Type B pancreatic cell (in vitro differentiated cells): ENCODE results near the gene TRPM3. TPM values are rescaled to one million over a fixed set of nuclear protein-coding genes. Genes with fewer than 3 reads are reported as not detected.

Experiments
- DNase-seq: peaks from one replicate; pipeline ENCODE4 v3.0.0; 2021; ENCODE audit warnings: mixed read lengths; ENCODE audit not compliant: unreplicated experiment; ENCODE audit errors: extremely low spot score
- H3K27ac Mint-ChIP-seq: 2 replicates; pipeline ENCODE4 v1.8.0; 2021; ENCODE audit warnings: mild to moderate bottlenecking, mixed read lengths
- H3K27me3 Mint-ChIP-seq: 2 replicates; pipeline ENCODE4 v1.8.0; 2021; ENCODE audit warnings: mixed read lengths
- H3K36me3 Mint-ChIP-seq: 2 replicates; pipeline ENCODE4 v1.8.0; 2021; ENCODE audit warnings: mixed read lengths
- H3K4me1 Mint-ChIP-seq: one replicate; pipeline ENCODE4 v1.8.0; 2021; ENCODE audit warnings: mixed read lengths; ENCODE audit not compliant: unreplicated experiment
- H3K4me3 Mint-ChIP-seq: 2 replicates; pipeline ENCODE4 v1.8.0; 2021; ENCODE audit warnings: mild to moderate bottlenecking, mixed read lengths
- H3K9me3 Mint-ChIP-seq: 2 replicates; pipeline ENCODE4 v1.8.0; 2021; ENCODE audit warnings: mixed read lengths
- total RNA-seq: library from RNA; stranded (reverse); gene quantifications from 2 replicates; pipeline ENCODE4 v1.2.1, GENCODE V29; 2021; ENCODE audit warnings: low replicate concordance
- TF ChIP-seq, protein P1 (sequence below): fragments of 200-600 bp; sonication (generic); conservative IDR thresholded peaks from 2 replicates; pipeline ENCODE4 v1.5.0; 2021; ENCODE audit warnings: antibody characterized with exemption, mild to moderate bottlenecking

Gene TRPM3
- total RNA-seq, 1 donor from 2014 or later, result 17.0 TPM

DNA sequence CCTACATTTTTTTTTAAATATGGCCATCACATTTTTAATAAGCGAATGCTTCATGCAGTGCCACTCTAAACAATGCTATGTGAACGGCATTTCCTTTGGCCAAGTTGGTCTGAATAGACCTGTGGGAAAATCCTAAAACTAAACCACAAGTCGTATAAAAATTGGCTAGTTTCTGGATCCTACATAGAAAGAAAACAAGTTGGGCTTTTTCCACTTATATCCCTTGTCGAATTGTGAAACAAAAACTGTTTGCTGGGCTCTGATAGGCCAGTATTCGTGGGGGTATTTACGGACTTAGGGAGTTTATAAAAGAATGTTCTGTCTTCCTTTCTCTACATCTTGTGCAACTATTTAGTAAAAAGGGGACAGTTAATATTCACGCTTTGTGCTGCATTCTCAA, 553.9 kb downstream of the TRPM3 start:
- H3K4me3 Mint-ChIP-seq, result no peak overlapping the region
- no peaks in the 10 kb centered on the region for H3K9me3 Mint-ChIP-seq
- DNase-seq, result no peak
- H3K27ac Mint-ChIP-seq, result no peak overlapping the region
- H3K27me3 Mint-ChIP-seq, result no peaks in the 10 kb centered on the region
- TF ChIP-seq, protein P1, sequence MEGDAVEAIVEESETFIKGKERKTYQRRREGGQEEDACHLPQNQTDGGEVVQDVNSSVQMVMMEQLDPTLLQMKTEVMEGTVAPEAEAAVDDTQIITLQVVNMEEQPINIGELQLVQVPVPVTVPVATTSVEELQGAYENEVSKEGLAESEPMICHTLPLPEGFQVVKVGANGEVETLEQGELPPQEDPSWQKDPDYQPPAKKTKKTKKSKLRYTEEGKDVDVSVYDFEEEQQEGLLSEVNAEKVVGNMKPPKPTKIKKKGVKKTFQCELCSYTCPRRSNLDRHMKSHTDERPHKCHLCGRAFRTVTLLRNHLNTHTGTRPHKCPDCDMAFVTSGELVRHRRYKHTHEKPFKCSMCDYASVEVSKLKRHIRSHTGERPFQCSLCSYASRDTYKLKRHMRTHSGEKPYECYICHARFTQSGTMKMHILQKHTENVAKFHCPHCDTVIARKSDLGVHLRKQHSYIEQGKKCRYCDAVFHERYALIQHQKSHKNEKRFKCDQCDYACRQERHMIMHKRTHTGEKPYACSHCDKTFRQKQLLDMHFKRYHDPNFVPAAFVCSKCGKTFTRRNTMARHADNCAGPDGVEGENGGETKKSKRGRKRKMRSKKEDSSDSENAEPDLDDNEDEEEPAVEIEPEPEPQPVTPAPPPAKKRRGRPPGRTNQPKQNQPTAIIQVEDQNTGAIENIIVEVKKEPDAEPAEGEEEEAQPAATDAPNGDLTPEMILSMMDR, result no peak
- no peaks in the 10 kb centered on the region for H3K36me3 Mint-ChIP-seq
- H3K4me1 Mint-ChIP-seq, result peaks cover 23% of the 10 kb centered on the region

DNA sequence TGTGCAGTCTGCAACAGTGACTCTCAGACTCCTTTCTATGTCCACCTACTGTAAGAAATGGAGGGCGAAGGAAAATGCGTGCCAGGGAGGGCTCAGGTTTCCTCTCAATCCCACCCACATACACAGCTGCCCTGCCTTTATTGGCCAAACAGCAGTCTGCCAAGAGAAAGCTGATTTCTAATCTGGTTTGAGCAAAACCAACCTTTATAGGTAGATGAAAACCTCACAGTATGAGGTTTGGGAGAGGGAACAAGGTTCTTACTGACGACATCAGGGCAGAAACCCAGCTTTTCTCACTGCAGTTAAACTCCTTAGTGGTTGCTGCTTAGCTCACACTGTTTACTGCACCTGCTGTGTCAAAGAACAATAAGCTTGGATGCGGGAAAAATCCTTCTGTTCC, 554.7 kb downstream of the TRPM3 start:
- no peak for DNase-seq
- H3K27ac Mint-ChIP-seq, result no peak overlapping the region
- H3K36me3 Mint-ChIP-seq, result no peaks in the 10 kb centered on the region

DNA sequence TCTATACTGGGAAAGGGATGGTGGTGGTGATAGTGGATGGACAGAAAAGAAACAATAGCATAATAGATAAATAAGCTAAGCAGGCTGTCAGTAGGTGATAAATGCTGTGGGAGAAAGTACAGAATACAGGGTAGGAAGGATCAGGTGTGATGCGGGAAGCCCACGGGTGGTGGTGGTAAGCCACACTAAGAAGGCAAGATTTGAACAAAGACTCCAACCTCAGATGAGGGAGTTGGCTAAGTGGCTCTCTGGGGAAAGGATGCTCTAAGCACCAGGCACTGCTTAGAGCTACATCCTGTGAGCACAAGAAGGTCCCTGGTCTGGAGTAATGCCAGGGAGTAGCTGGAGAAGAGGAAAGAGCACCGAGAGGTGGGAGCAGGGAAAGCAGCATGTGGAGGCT, 555.4 kb downstream of the TRPM3 start:
- no peaks in the 10 kb centered on the region for H3K9me3 Mint-ChIP-seq
- DNase-seq, result no peak
- TF ChIP-seq, protein P1, result no peak
- no peak overlapping the region for H3K27ac Mint-ChIP-seq
- no peaks in the 10 kb centered on the region for H3K36me3 Mint-ChIP-seq
- H3K4me1 Mint-ChIP-seq, result peaks cover 23% of the 10 kb centered on the region
- H3K4me3 Mint-ChIP-seq, result no peak overlapping the region
- no peaks in the 10 kb centered on the region for H3K27me3 Mint-ChIP-seq

More for the DNA sequence above, 554.7 kb downstream of the TRPM3 start:
- no peak overlapping the region for H3K4me3 Mint-ChIP-seq
- peaks cover 23% of the 10 kb centered on the region for H3K4me1 Mint-ChIP-seq
- H3K27me3 Mint-ChIP-seq, result no peaks in the 10 kb centered on the region
- TF ChIP-seq, protein P1, result no peak
- no peaks in the 10 kb centered on the region for H3K9me3 Mint-ChIP-seq

DNA sequence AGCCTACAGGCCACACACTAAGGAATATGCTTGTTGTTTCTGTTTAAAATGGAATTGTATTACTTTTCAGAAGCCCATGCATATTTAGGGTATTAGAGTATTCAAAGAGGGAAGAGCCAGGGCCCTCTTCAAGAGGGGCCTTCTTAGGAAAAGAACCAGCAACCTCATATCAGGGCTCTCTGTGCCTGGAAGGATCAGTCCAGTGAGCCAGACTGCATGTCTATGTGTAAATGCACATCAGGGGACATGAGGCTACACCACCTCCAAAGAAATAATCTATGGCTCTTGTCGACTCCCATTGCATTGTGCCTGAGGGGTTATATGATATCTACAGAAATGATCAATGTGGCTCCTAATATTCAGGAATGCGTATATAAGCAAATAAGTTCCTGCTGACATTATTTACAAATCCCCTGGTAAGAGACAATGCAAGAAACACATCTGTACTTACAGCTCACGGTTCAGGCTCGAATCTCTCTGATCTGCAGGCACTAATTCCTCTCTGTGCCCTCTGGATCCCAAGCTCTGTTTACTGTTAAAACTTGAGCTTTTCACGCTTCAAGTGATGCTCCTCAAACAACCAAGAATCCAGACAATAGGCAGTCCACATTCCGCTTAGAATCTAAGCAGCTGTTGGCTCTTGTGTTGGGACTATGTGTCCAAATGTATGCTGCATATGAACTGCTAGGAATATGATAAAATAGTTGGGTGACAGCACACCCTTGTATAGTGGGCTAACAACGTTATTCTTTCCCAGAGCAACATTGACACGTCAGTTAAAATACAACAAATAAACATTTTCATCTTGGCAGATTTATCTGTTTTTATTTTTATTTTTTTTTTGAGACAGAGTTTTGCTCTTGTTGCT, 556.7 kb downstream of the TRPM3 start:
- Mint-ChIP-seq H3K4me1 (peaks cover 23% of the 10 kb centered on the region), H3K27me3 (no peaks in the 10 kb centered on the region), H3K9me3 (no peaks in the 10 kb centered on the region), H3K27ac (no peak overlapping the region), H3K4me3 (no peak overlapping the region), H3K36me3 (no peaks in the 10 kb centered on the region)
- TF ChIP-seq, protein P1, result no peak
- DNase-seq, result no peak

DNA sequence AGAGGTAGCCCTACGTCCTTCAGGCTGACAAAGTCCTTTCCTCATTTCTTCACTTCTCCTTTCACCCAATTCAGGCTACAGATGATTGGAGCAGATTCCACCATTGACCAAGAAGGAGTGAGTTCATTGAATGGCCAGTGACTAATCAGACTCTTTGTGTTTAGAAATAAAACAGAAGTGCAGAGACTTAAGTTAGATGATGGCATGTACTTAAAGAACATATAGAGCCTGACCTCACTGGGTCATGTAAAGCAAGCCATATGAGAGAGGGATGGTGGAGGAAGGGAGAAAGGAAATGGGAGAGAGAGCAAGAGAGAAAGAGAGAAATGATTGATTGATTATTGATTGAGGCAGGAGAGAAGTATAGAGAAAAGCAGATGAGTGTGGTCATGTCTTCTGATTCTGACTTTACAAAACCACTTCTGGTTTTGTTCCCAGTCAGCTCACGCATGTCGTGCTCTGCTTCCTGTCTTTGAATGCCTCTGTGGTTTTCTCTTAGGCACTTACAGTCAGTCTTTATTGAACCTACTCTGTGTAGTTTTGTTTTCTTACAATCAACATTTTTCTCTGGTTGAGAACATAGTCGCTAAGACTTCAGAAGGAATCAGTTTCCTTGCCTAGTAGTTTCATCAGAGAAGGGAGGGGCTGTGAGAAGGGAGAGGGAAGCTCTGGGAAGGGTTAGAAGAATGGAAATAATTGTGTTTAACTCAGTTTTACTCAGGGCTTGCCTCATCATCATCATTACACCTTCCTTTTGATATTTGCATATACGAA, 557.8 kb downstream of the TRPM3 start:
- Mint-ChIP-seq H3K27ac (no peak overlapping the region), H3K27me3 (no peaks in the 10 kb centered on the region), H3K4me3 (no peak overlapping the region), H3K9me3 (no peaks in the 10 kb centered on the region), H3K36me3 (no peaks in the 10 kb centered on the region), H3K4me1 (peaks cover 23% of the 10 kb centered on the region)
- DNase-seq, result no peak
- TF ChIP-seq, protein P1, result no peak
